ENCODE data around the gene FLNA. TPM values are rescaled to one million over a fixed set of nuclear protein-coding genes. Genes with fewer than 3 reads are reported as not detected.
A peak's percentile ranks its signal among the peaks of the same experiment; 100 is the strongest.

The FLNA gene
- total and polyA plus RNA-seq, 9 of the 15 experiments (the other 6 are each of a cell fraction or from before 2014, with no cell fraction given): 6.2 to 735 (median 135) TPM

DNA sequence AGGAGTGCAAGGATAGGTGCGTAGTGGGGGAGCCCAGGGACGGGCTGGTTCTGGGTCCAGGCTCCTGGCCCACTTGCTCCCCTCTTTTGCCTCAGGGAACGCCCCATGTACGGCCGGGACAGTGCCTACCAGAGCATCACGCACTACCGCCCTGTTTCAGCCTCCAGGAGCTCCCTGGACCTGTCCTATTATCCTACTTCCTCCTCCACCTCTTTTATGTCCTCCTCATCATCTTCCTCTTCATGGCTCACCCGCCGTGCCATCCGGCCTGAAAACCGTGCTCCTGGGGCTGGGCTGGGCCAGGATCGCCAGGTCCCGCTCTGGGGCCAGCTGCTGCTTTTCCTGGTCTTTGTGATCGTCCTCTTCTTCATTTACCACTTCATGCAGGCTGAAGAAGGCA, 6.4 kb upstream of the FLNA start:
- POLR2A ChIA-PET: interaction anchor here (0.7 kb wide), 1 partner anchor 10 kb away, joined by 5 read pairs; no protein-coding TSS in a partner anchor

DNA sequence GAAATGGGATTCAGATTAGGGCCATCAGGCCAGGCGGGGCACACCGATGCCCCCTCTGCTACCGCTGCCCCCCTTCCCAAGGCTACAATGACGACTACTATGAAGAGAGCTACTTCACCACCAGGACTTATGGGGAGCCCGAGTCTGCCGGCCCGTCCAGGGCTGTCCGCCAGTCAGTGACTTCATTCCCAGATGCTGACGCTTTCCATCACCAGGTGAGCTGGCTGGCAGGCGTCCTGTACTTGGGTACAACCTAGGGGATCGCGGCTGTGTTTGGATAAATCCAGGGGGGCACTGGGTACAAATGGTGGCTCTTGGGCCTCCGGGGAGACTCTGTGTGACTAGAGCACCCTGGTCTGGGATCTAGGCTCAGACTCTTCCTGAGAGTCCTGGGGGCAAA, 5.7 kb upstream of the FLNA start:
- H3K4me3 ChIP-seq: peak overlapping the region; percentile 91
- H3K9ac ChIP-seq (ENCODE audit: insufficient read depth in 1 of 2, low read depth in 2 of 2, low read length in 2 of 2): peak overlapping the region; percentile 95 to 100
- H3K79me2 ChIP-seq (ENCODE audit: control insufficient read depth, insufficient read depth, low read length): peaks cover 26% of the 10 kb centered on the region
- no peak overlapping the region for H2AFZ ChIP-seq (ENCODE audit: low read depth, low read length)
- WGBS (ENCODE audit: insufficient coverage, low coverage, missing lambda C conversion rate): 13% methylated on average over 8 of the region's 13 CpGs
- H3K9me1 ChIP-seq (ENCODE audit: control insufficient read depth, insufficient read depth, low read length): no peaks in the 10 kb centered on the region
- H3K27ac ChIP-seq (ENCODE audit: extremely low read depth, low read depth, low read length): peak overlapping the region; percentile 96
- H3K4me1 ChIP-seq (replicated peaks in 1 of 2; ENCODE audit: control insufficient read depth in 2 of 2, insufficient read depth in 2 of 2, low read length in 2 of 2): peaks cover 20 to 55% of the 10 kb centered on the region in 2 experiments
- POLR2A ChIA-PET: interaction anchor here (0.9 kb wide), 1 partner anchor 18 kb away, joined by 3 read pairs; no protein-coding TSS in a partner anchor
- FAIRE-seq (no peak), ATAC-seq (no peak), DNase-seq (ENCODE audit: extremely low read depth in 1 of 4, low spot score in 3 of 4) (no peak)
- H3K27me3 ChIP-seq (ENCODE audit: control insufficient read depth in 2 of 2, insufficient read depth in 2 of 2, low read length in 2 of 2): no peaks in the 10 kb centered on the region
- TSS peak; percentile 84 for BruUV-seq (replicated peaks)
- H3K36me3 ChIP-seq (ENCODE audit: control insufficient read depth, insufficient read depth, low read length): peaks cover 19% of the 10 kb centered on the region; the same call in 2 of the 3 replicates
- CTCF ChIA-PET (ENCODE audit: low intra/inter-chr PET ratio): interaction anchor here (0.7 kb wide), 1 partner anchor 368 kb away, joined by 3 read pairs; no protein-coding TSS in a partner anchor
- no peaks in the 10 kb centered on the region for H4K20me1 ChIP-seq (replicated peaks; ENCODE audit: control insufficient read depth, insufficient read depth, low read length)
- peak overlapping the region; percentile 83 for H3K4me2 ChIP-seq (ENCODE audit: insufficient read depth, low read length)
- intact Hi-C loops (cut with micrococcal nuclease) (no loop called here), in situ Hi-C loops (cut with MboI) (no loop called here)
- TF ChIP-seq ZNF133 (CRISPR knock-in tag; IDR thresholded peaks at IDR 0.05): no peak
- no peak for TF ChIP-seq JUN (IDR thresholded peaks at IDR 0.05; ENCODE audit: borderline replicate concordance, low read depth, low read length)
- TF ChIP-seq JUN (CRISPR knock-in tag; IDR thresholded peaks at IDR 0.05; ENCODE audit: borderline replicate concordance): 0 out of 2 replicates have a peak, but pooled peaks have one; percentile 44
- no peak for TF ChIP-seq HCFC1 (IDR thresholded peaks at IDR 0.05; ENCODE audit: low read depth, low read length)
- 0 out of 2 replicates have a peak, but pooled peaks have one; percentile 24 for TF ChIP-seq KLF13 (tag; IDR thresholded peaks at IDR 0.05; ENCODE audit: borderline replicate concordance, low read depth)
- H3K9me3 ChIP-seq (replicated peaks; ENCODE audit: control insufficient read depth, insufficient read depth, low read depth, low read length): no peaks in the 10 kb centered on the region

More for the DNA sequence above, 6.4 kb upstream of the FLNA start:
- 83% methylated on average over 9 of the region's 14 CpGs for WGBS (ENCODE audit: insufficient coverage, low coverage, missing lambda C conversion rate)
- Histone ChIP-seq H3K9me1 (ENCODE audit: control insufficient read depth, insufficient read depth, low read length) (no peaks in the 10 kb centered on the region), H2AFZ (ENCODE audit: low read depth, low read length) (no peak overlapping the region), H3K36me3 (ENCODE audit: control insufficient read depth, insufficient read depth, low read length) (peaks cover 19% of the 10 kb centered on the region; the same call in 2 of the 3 replicates), H3K27me3 (ENCODE audit: control insufficient read depth in 2 of 2, insufficient read depth in 2 of 2, low read length in 2 of 2) (no peaks in the 10 kb centered on the region), H3K4me3 (peak overlapping the region; percentile 91; the same call in 1 of the 2 replicates), H3K9ac (ENCODE audit: insufficient read depth in 1 of 2, low read depth in 2 of 2, low read length in 2 of 2) (peak overlapping the region; percentile 95 to 100; a peak in 3 of 4 replicates), H3K79me2 (ENCODE audit: control insufficient read depth, insufficient read depth, low read length) (peaks cover 26% of the 10 kb centered on the region), H3K4me2 (ENCODE audit: insufficient read depth, low read length) (peak overlapping the region; percentile 83), H3K9me3 (replicated peaks; ENCODE audit: control insufficient read depth, insufficient read depth, low read depth, low read length) (no peaks in the 10 kb centered on the region), H4K20me1 (replicated peaks; ENCODE audit: control insufficient read depth, insufficient read depth, low read length) (no peaks in the 10 kb centered on the region), H3K4me1 (replicated peaks in 1 of 2; ENCODE audit: control insufficient read depth in 2 of 2, insufficient read depth in 2 of 2, low read length in 2 of 2) (peaks cover 20 to 49% of the 10 kb centered on the region in 2 experiments), H3K27ac (ENCODE audit: extremely low read depth, low read depth, low read length) (peak overlapping the region; percentile 30; the same call in 1 of the 3 replicates)
- DNase-seq (ENCODE audit: extremely low read depth in 1 of 4, low spot score in 3 of 4) (no peak), ATAC-seq (no peak), FAIRE-seq (no peak)
- intact Hi-C loops (cut with micrococcal nuclease): no loop called here
- in situ Hi-C loops (cut with MboI): no loop called here
- no TSS peak for BruUV-seq (replicated peaks)
- CTCF ChIA-PET (ENCODE audit: low intra/inter-chr PET ratio): no interaction called here
- no peak for TF ChIP-seq TFAM (CRISPR knock-in tag; conservative IDR thresholded peaks at IDR 0.05)
- 0 out of 2 replicates have a peak, but pooled peaks have one; percentile 46 for TF ChIP-seq RBFOX2 (IDR thresholded peaks at IDR 0.05; ENCODE audit: low read depth, low read length)
- no peak for TF ChIP-seq ZNF217 (CRISPR knock-in tag; IDR thresholded peaks at IDR 0.05)
- TF ChIP-seq POLR2G (IDR thresholded peaks at IDR 0.05; ENCODE audit: low read depth, low read length): peak; percentile 29; the same call in 1 of the 2 replicates
